H9 (cell line): ENCODE data around the gene GRID1. TPM values are rescaled to one million over a fixed set of nuclear protein-coding genes. Genes with fewer than 3 reads are reported as not detected.

Experiments used
- DNase-seq: peaks from one replicate; pipeline ENCODE4 v3.0.0-alpha.2; 2017
- H2AFZ ChIP-seq: one replicate; pipeline ENCODE4 v1.6.1; 2013; ENCODE audit warnings: mild to moderate bottlenecking, low read length, control low read depth, moderate library complexity
- H2AK5ac ChIP-seq: 2 replicates; pipeline ENCODE4 v1.6.1; 2013; ENCODE audit warnings: low read length, control low read depth, mixed read lengths; ENCODE audit not compliant: insufficient read length
- H2BK120ac ChIP-seq: one replicate; pipeline ENCODE4 v1.6.1; 2013; ENCODE audit warnings: low read depth, mild to moderate bottlenecking, low read length, control low read depth, inconsistent platforms; ENCODE audit not compliant: poor library complexity, severe bottlenecking
- H2BK12ac ChIP-seq: 2 replicates; pipeline ENCODE4 v1.6.1; 2013; ENCODE audit warnings: low read length, control low read depth, mixed read lengths, low read depth; ENCODE audit not compliant: insufficient read length
- H2BK15ac ChIP-seq: 2 replicates; pipeline ENCODE4 v1.6.1; 2013; ENCODE audit warnings: low read depth, low read length, control low read depth
- H2BK20ac ChIP-seq: one replicate; pipeline ENCODE4 v1.6.1; 2013; ENCODE audit warnings: low read depth, mild to moderate bottlenecking, low read length, control low read depth, inconsistent platforms; ENCODE audit not compliant: poor library complexity, severe bottlenecking
- H2BK5ac ChIP-seq: 2 replicates; pipeline ENCODE4 v1.6.1; 2013; ENCODE audit warnings: low read length, control low read depth, mixed read lengths; ENCODE audit not compliant: insufficient read length
- H3K14ac ChIP-seq: 2 replicates; pipeline ENCODE4 v1.6.1; 2013; ENCODE audit warnings: low read length, control low read depth; ENCODE audit not compliant: insufficient read depth
- H3K18ac ChIP-seq: 2 replicates; pipeline ENCODE4 v1.6.1; 2013; ENCODE audit warnings: low read depth, mild to moderate bottlenecking, mixed read lengths, low read length, control low read depth; ENCODE audit not compliant: insufficient read length
- H3K23ac ChIP-seq: 2 replicates; pipeline ENCODE4 v1.6.1; 2013; ENCODE audit warnings: low read length, control low read depth, mixed read lengths, low read depth; ENCODE audit not compliant: insufficient read length
- H3K23me2 ChIP-seq: 2 replicates; pipeline ENCODE4 v1.6.1; 2013; ENCODE audit warnings: low read depth, mild to moderate bottlenecking, mixed read lengths, low read length, control low read depth; ENCODE audit not compliant: insufficient read length, poor library complexity, severe bottlenecking
- H3K27ac ChIP-seq: 2 replicates; pipeline ENCODE4 v1.5.1; 2013; ENCODE audit warnings: low read length, control low read depth, mixed read lengths, low read depth; ENCODE audit not compliant: insufficient read length
- H3K27me3 ChIP-seq: 2 replicates; pipeline ENCODE4 v1.6.1; 2013; ENCODE audit warnings: low read length, control low read depth, inconsistent platforms; ENCODE audit not compliant: insufficient read depth
- H3K4ac ChIP-seq: 2 replicates; pipeline ENCODE4 v1.6.1; 2013; ENCODE audit warnings: low read depth, mild to moderate bottlenecking, control low read depth, inconsistent platforms, low read length, moderate library complexity
- H3K4me1 ChIP-seq: 2 replicates; pipeline ENCODE4 v1.6.1; 2013; ENCODE audit warnings: low read length, control low read depth, inconsistent platforms; ENCODE audit not compliant: insufficient read depth
- H3K4me2 ChIP-seq: 2 replicates; pipeline ENCODE4 v1.6.1; 2013; ENCODE audit warnings: low read length, control low read depth, mixed read lengths; ENCODE audit not compliant: insufficient read length, insufficient read depth
- H3K56ac ChIP-seq: 2 replicates; pipeline ENCODE4 v1.6.1; 2013; ENCODE audit warnings: low read depth, mild to moderate bottlenecking, mixed read lengths, low read length, control low read depth; ENCODE audit not compliant: insufficient read length
- H3K79me1 ChIP-seq: 2 replicates; pipeline ENCODE4 v1.6.1; 2013; ENCODE audit warnings: low read depth, mild to moderate bottlenecking, moderate library complexity, low read length, control low read depth, inconsistent platforms; ENCODE audit not compliant: insufficient read depth, poor library complexity, severe bottlenecking
- H3K79me2 ChIP-seq: 2 replicates; pipeline ENCODE4 v1.6.1; 2013; ENCODE audit warnings: low read length, control low read depth, inconsistent platforms; ENCODE audit not compliant: insufficient read depth
- H3K9ac ChIP-seq: 2 replicates; pipeline ENCODE4 v1.6.1; 2013; ENCODE audit warnings: low read length, control low read depth, mixed read lengths; ENCODE audit not compliant: insufficient read length; ENCODE audit errors: extremely low read depth
- H3K9me3 ChIP-seq: one replicate; pipeline ENCODE4 v1.6.1; 2013; ENCODE audit warnings: low read depth, low read length, inconsistent platforms; ENCODE audit not compliant: control insufficient read depth
- H3T11ph ChIP-seq: one replicate; pipeline ENCODE4 v1.6.1; 2013; ENCODE audit warnings: mild to moderate bottlenecking, low read length, control low read depth, inconsistent platforms
- H4K20me1 ChIP-seq: one replicate; pipeline ENCODE4 v1.6.1; 2013; ENCODE audit not compliant: control insufficient read depth, insufficient read length, insufficient read depth
- H4K5ac ChIP-seq: 2 replicates; pipeline ENCODE4 v1.6.1; 2013; ENCODE audit warnings: low read depth, mild to moderate bottlenecking, mixed read lengths, low read length, control low read depth; ENCODE audit not compliant: insufficient read length
- H4K8ac ChIP-seq: replicated peaks from 2 replicates; pipeline ENCODE4 v1.6.1; 2013; ENCODE audit warnings: low read length, control low read depth, mixed read lengths, low read depth; ENCODE audit not compliant: insufficient read length
- H4K91ac ChIP-seq: 2 replicates; pipeline ENCODE4 v1.6.1; 2013; ENCODE audit warnings: low read depth, mild to moderate bottlenecking, moderate library complexity, mixed read lengths, low read length, control low read depth; ENCODE audit not compliant: insufficient read length
- H3K27ac Mint-ChIP-seq, 3 experiments: 2 replicates in 2 of 3; 3 replicates in 1 of 3; pipeline ENCODE4 v1.8.0; 2020 to 2021; ENCODE audit warnings: mixed read lengths in 3 of 3, mild to moderate bottlenecking in 1 of 3, moderate library complexity in 1 of 3
- H3K27me3 Mint-ChIP-seq: 2 replicates; pipeline ENCODE4 v1.8.0; 2021; ENCODE audit warnings: low read depth, mild to moderate bottlenecking, moderate library complexity, mixed read lengths
- H3K36me3 Mint-ChIP-seq, 3 experiments: 2 replicates in 2 of 3; 3 replicates in 1 of 3; pipeline ENCODE4 v1.8.0; 2020 to 2021; ENCODE audit warnings: low read depth in 3 of 3, mixed read lengths in 3 of 3; ENCODE audit not compliant: insufficient read depth in 1 of 3
- H3K4me1 Mint-ChIP-seq, 2 experiments: 2 replicates each; pipeline ENCODE4 v1.8.0; 2020; ENCODE audit warnings: mixed read lengths in 2 of 2
- H3K4me3 Mint-ChIP-seq, 2 experiments: 2 replicates in 1 of 2; 3 replicates in 1 of 2; pipeline ENCODE4 v1.8.0; 2020 to 2021; ENCODE audit warnings: mild to moderate bottlenecking in 2 of 2, mixed read lengths in 2 of 2, moderate library complexity in 1 of 2
- H3K9me3 Mint-ChIP-seq, 2 experiments: 2 replicates in 1 of 2; 3 replicates in 1 of 2; pipeline ENCODE4 v1.8.0; 2020; ENCODE audit warnings: mild to moderate bottlenecking in 2 of 2, mixed read lengths in 2 of 2, moderate library complexity in 1 of 2
- WGBS: extraction: QIAGEN DNeasy Blood & Tissue Kit; methylation state at CpG from one replicate; pipeline ENCODE4 v1.1.7; 2013; ENCODE audit warnings: missing lambda C conversion rate, low lambda C conversion rate, mixed read lengths; ENCODE audit not compliant: insufficient read length; ENCODE audit errors: extremely low coverage; 5-methylcytosine and 5-hydroxymethylcytosine counted together
- total RNA-seq: library from RNA; stranded (reverse); gene quantifications from 2 replicates; pipeline ENCODE4 v1.2.1, GENCODE V29; 2021
- TF ChIP-seq, protein P1 (sequence below): fragments of 200-600 bp; sonication (generic); conservative IDR thresholded peaks from 3 replicates; pipeline ENCODE4 v1.8.0; 2021; ENCODE audit warnings: antibody characterized with exemption, mild to moderate bottlenecking

GRID1 gene
- total RNA-seq, 1 experiment from 2014 or later, result 0.35 TPM

DNA sequence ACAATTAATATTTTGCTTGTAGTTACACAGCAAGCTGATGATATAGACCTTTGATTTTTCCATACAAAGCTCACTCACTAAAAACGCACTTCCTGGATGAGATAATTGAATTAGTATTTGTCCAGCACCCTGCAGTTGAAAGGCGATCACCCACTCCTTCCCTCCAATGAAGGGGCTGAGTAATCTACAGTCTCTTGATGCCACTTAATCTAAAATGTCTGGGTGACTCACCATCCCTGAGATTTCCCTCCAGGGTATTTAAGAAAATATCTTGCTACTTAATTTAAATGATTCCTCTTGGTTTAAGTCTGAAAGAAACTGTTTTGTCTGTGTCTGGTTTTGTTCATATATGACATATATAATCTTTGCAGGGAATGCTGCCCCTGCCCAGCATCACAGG is 515.3 kb downstream of the GRID1 start:
- Mint-ChIP-seq H3K4me3 (no peak overlapping the region), H3K27me3 (no peaks in the 10 kb centered on the region; the same call in 1 of the 2 replicates)

More for the DNA sequence above, 515.3 kb downstream of the GRID1 start:
- Histone ChIP-seq H2BK15ac (no peak overlapping the region), H3K4ac (no peak overlapping the region), H2BK20ac (no peak overlapping the region), H2BK120ac (no peak overlapping the region), H3K18ac (no peak overlapping the region), H3K14ac (no peak overlapping the region), H3K79me1 (no peaks in the 10 kb centered on the region), H4K20me1 (no peaks in the 10 kb centered on the region), H3K56ac (no peak overlapping the region), H3K9ac (no peak overlapping the region), H3K27ac (no peak overlapping the region), H2AK5ac (no peak overlapping the region), H4K8ac (no peak overlapping the region), H2BK12ac (no peak overlapping the region), H3K79me2 (no peaks in the 10 kb centered on the region), H3K27me3 (no peaks in the 10 kb centered on the region), H4K5ac (no peak overlapping the region), H3K4me2 (no peak overlapping the region), H3K23me2 (no peaks in the 10 kb centered on the region), H3T11ph (no peak overlapping the region), H4K91ac (no peak overlapping the region), H3K23ac (no peak overlapping the region), H2AFZ (no peak overlapping the region), H3K9me3 (no peaks in the 10 kb centered on the region), H2BK5ac (no peak overlapping the region), H3K4me1 (no peaks in the 10 kb centered on the region)
- no CpG with 5 or more reads among the region's 2 CpGs for WGBS
- no peaks in the 10 kb centered on the region for H3K4me1 Mint-ChIP-seq
- peaks cover 3 to 17% of the 10 kb centered on the region in 2 experiments; a peak in 4 of 5 replicates for H3K9me3 Mint-ChIP-seq
- TF ChIP-seq, protein P1, sequence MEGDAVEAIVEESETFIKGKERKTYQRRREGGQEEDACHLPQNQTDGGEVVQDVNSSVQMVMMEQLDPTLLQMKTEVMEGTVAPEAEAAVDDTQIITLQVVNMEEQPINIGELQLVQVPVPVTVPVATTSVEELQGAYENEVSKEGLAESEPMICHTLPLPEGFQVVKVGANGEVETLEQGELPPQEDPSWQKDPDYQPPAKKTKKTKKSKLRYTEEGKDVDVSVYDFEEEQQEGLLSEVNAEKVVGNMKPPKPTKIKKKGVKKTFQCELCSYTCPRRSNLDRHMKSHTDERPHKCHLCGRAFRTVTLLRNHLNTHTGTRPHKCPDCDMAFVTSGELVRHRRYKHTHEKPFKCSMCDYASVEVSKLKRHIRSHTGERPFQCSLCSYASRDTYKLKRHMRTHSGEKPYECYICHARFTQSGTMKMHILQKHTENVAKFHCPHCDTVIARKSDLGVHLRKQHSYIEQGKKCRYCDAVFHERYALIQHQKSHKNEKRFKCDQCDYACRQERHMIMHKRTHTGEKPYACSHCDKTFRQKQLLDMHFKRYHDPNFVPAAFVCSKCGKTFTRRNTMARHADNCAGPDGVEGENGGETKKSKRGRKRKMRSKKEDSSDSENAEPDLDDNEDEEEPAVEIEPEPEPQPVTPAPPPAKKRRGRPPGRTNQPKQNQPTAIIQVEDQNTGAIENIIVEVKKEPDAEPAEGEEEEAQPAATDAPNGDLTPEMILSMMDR, result no peak
- DNase-seq, result no peak
- no peak overlapping the region for H3K27ac Mint-ChIP-seq
- peaks cover 0 to 9% (median 0%) of the 10 kb centered on the region in 3 experiments; a peak in 3 of 7 replicates for H3K36me3 Mint-ChIP-seq
